ENCODE data around the gene LRFN5.
"Not testable (repeated sequence)": the region's sequence is repeated elsewhere in the genome, so short reads cannot be mapped to it uniquely, and the experiment has no call there.

LRFN5 gene

GRCh38 chr14:41606532-41607303, at the start of gene LRFN5:
TSS of gene LRFN5 (plus strand) at chr14:41606876.
- DNase-seq (ENCODE audit: low read depth in 2 of 2), result no peak

DNA sequence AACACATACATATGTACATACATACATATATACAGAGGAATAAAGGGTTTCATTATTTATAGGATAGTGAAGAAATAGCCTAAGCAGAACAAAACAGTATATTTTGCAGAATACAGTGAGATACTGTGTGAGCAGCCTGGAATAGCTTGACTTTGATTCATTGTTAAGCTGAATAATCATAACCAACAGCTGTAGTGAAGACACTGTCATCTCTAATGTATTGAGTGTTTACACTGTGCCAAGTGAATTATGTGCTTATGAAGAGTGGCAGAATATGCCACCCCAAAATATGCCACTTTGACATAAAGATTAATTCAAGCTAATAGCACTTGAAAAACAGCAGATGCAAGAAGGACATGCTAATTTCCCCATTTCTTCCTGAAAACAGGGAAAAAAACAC, 48.2 kb upstream of the LRFN5 start:
- no peak for DNase-seq (ENCODE audit: low read depth in 2 of 2)

- not testable (repeated sequence) for DNase-seq (ENCODE audit: low read depth in 2 of 2)
Measured at GRCh38 chr14:41566864-41567263, 39.8 kb upstream of the LRFN5 start.

- no peak for DNase-seq (ENCODE audit: low read depth in 2 of 2)
Measured at GRCh38 chr14:41568979-41569378, 37.7 kb upstream of the LRFN5 start.

- no peak for DNase-seq (ENCODE audit: low read depth in 2 of 2)
Measured at GRCh38 chr14:41570415-41571155, 36.1 kb upstream of the LRFN5 start.

DNA sequence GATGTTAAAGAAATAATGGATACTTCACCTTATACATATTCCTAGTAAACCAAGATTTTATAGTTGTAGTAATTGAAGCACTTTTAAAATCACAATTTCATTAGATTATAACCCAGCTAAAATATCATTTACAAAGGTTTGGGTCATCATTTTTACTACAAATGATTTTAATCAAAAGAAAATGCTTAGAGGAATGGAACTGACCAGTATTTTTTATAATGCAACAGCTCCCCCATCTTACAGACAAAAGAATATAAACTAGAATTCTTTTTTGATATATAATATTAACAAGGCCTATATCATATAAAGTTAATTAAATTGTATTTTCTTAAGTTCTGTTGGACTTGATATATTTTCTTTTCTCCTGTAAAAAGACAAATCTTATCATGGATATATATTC, 20.4 kb upstream of the LRFN5 start:
- no peak for DNase-seq (ENCODE audit: low read depth in 2 of 2)

- DNase-seq (ENCODE audit: low read depth in 2 of 2), result no peak
Measured at GRCh38 chr14:41597647-41598046, 9.0 kb upstream of the LRFN5 start.

GRCh38 chr14:41599805-41600385, 6.8 kb upstream of the LRFN5 start:
- not testable (repeated sequence) for DNase-seq (ENCODE audit: low read depth in 2 of 2)

GRCh38 chr14:41604721-41605531, 1.8 kb upstream of the LRFN5 start:
- DNase-seq (ENCODE audit: low read depth in 2 of 2), result no peak

DNA sequence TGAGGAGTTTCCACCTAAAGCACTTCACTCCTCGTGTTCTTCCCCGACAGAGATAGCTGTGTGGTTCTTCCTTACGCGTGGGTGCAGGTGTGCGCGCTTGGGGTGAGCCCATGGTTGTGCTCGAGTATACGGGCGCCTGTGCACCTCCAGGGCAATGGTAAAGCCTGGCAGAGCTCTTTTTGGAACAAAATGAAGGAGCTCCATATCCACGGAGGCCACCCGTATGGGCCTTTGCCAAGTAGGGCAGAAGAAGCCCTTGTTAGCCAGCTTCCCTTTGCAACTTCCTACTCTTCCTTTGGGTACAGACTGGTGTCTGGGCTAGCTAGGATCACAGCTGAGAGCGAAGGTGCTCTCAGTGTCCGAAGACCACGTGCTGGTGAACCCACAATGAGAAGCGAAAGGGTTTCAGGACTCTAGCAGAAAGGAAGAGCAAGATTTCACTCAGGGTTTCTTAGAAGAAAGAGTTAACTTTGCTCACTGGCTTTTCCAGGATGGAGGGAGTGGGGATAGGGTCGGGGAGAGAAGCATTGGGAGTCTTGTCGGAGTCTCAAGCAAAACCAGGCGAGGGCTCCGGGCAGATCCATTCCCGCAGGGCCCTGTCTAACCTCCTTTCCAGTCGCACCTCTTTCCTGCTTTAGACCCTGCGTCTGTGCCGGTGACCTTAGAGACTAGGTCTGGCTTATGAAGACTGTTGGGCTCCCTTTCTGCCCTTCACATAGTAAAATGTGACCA, 960 bp upstream of the LRFN5 start:
- no peak for DNase-seq (ENCODE audit: low read depth in 2 of 2)

GRCh38 chr14:41606282-41606531, 469 bp upstream of the LRFN5 start:
- no peak for DNase-seq (ENCODE audit: low read depth in 2 of 2)

DNA sequence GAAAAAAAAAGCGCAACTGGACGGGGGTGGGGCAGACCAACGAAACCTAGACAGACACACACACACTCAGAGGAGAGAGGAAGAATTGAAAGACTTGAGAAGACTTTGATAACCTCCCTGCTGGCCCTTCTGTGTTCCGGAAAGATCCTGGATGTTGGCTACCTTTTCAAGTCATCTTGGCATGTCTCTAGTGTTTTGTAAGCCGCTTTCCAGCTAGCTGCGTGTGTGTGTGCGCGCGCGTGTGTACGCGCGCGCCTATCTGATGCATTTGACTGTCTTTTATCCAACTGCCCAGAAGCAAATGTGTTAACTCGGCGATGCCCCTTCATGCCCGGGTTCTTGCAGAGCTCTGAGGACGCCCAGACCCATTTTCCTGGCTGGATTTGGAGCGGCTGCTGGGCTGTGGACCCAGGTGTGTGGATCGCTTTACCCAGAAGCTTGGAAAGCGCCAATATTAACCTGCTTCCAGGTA, 664 bp downstream of the LRFN5 start:
- no peak for DNase-seq (ENCODE audit: low read depth in 2 of 2)

- no peak for DNase-seq (ENCODE audit: low read depth in 2 of 2)
Measured at GRCh38 chr14:41607966-41608663, 1.4 kb downstream of the LRFN5 start.

- DNase-seq (ENCODE audit: low read depth in 2 of 2), result no peak
Measured at GRCh38 chr14:41608681-41609390, 2.2 kb downstream of the LRFN5 start.

DNA sequence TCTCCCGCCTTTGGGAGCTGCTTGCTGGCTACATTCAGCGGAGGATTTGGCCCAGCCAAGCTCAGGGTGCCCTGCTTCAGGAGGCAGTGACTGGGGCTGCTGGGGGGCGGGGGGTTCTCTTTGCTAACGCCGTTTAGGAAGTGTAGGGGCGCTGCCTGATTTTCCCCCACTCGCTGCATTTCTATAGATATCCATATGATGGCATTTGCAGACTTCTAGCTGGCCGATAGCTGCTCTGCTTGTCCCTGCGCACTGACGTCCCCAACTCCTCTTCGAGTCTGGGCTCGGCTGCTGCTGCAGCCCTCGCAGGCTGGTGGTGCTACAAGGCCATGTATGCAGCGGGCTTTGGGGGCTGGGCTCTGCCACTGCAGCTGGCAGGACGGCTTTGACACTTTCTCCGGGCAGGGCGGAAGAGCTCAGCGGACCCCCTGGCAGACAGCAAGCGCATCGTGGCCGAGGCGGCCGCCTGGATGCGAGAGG, 3.1 kb downstream of the LRFN5 start:
- DNase-seq (ENCODE audit: low read depth in 2 of 2), result no peak

DNA sequence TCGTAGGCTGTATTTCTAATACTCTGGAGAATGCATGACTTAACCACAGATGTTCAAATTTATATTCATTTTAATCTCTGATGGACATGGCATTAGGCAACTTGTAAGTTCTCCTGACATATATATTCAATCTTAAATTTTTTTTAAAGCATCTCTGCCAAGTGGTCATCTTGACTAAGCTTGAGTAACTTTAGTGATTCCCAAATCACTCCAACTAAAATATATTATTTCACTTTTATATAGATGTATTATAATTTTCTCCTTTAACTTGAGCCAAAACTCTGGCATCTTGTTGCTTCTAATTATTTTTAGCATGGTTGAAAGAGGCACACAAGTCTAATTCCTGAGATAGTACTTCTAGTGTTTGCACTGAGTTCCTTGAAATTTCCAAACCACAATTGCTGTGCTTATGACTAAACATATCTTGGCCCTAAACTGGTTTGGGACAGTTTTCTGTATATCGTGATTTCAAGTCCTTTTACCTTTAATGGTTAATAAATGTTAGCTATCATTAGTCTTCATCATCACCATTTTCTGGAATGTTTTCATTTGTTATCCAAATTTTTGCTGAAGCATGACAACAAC, 8.4 kb downstream of the LRFN5 start:
- DNase-seq (ENCODE audit: low read depth in 2 of 2), result no peak

DNA sequence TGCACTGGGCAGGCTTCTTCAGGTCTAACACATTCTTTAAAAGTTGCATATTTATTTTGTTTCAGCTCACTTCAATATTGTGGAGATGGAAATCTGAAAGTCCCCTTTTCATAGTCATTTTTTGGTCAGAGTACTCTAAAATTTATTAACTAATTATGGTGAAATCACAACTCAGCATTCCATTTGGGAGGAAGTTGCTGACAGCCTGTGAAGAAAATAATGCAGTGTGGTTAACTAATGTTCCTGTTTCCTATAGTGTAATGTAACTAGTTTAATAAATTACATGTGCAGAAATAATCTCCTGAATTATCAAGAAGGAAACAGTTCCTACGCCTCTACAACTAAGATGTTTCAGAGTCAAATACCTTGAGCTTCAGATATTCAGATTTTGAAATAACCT, 17.1 kb downstream of the LRFN5 start:
- no peak for DNase-seq (ENCODE audit: low read depth in 2 of 2)

- DNase-seq (ENCODE audit: low read depth in 2 of 2), result no peak
Measured at GRCh38 chr14:41629876-41630275, 23.2 kb downstream of the LRFN5 start.

DNA sequence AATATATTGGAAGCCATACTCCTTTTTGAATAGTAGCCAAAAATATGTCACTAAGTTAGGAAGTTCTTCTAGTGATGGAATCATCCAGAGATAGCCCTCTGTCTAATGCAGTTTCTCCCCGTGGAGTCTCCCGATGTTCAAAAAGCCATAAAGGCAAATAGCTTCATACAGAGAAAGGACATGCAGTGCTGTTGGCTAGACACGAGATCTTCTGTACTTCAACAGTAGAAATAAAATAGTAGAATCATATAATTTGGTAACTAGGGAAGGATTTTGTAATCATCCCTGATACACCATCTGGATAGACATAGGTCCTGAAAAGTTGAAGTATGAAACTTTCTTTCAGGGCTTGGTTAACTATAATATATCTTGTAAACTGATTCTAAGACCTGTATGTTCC, 27.6 kb downstream of the LRFN5 start:
- no peak for DNase-seq (ENCODE audit: low read depth in 2 of 2)
